GM18511 (cell line): ENCODE results near the gene GRN.
"Not testable (repeated sequence)": the region's sequence is repeated elsewhere in the genome, so short reads cannot be mapped to it uniquely, and the experiment has no call there.

ENCODE experiments used
- ATAC-seq: cut with Tn5 transposase; IDR thresholded peaks from one replicate; pipeline ENCODE4 v1.9.1; 2021; ENCODE audit warnings: mild to moderate bottlenecking, moderate library complexity; ENCODE audit not compliant: unreplicated experiment

Gene GRN

DNA sequence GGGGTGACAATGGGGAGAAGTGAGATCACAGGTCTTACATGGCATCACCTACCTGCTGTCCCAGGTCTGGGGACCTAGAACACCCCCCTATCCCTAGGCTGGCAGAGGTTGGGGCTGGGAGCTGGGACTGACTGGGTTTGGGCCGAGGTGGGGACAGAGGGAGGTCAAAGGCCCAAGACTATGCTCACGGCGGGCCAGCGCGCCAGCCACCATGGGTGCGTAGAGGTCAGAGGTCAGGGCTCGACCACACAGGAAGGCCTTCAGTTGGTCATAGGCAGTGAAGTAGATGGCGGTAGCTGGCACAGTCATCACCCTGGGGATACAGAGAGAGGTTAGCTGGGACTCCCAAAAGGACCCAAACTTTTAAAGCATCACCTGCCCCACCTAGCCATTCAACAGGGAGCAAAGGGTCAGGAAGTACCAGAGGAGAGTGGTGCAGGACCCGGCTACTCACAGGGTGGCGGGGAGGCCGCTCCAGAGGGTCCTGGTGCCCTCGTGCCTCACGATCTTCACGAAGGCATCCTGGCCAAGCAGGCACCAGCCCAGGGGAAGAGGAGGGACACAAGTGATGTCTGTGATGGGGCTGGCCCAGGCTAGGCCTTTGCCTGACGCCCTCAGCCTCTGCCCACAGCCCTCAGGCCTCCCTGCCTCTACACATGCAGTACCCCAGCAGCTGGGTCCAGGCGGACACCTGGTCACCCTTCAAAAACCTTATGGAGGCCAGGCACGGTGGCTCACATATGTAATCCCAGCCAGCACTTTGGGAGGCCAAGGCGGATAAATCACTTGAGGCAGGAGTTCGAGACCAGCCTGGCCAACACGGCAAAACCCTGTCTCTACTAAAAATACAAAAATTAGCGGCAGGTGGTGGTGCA is 23.6 kb upstream of the GRN start:
- no peak for ATAC-seq

- no peak for ATAC-seq
Measured at GRCh38 chr17:44322236-44322895, 22.7 kb upstream of the GRN start.

DNA sequence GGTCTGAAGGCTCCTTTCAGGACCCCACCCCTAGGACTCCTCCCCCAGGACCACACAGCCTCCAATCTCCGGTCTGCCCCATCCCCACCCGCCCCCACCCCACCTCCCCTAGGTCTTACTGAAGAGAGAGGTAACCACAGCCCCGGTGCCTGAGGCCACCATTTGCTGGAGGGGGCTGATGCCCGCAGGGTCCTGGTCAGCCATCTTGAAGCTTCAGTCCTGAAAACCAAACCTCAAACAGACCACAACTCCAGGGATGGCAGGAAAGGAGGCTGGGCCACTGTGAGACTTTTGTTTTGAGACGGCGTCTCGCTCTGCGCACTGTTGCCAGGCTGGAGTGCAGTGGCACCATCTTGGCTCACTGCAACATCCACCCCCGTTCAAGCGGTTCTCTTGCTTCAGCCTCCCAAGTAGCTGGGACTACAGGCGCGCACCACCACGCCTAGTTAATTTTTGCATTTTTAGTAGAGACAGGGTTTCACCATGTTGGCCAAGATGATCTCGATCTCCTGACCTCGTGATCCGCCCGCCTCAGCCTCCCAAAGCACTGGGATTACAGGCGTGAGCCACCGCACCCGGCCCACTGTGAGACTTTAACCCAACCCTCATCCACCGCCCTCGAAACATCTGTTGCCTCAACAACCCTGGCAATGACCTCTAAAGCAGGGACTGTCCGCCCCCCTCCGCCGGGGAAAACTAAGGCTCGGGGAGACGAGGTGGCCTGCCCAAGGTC is 21.6 kb upstream of the GRN start:
- ATAC-seq, result no peak

GRCh38 chr17:44324092-44324570 is 21.0 kb upstream of the GRN start:
- ATAC-seq, result no peak

GRCh38 chr17:44324571-44325275 is 20.4 kb upstream of the GRN start, which contains the start of gene SLC25A39:
Gene SLC25A39, minus strand, starts transcription at chr17:44324823. Its CDS starts 1,261 bp downstream, at chr17:44323562.
- peak; percentile 68 for ATAC-seq

DNA sequence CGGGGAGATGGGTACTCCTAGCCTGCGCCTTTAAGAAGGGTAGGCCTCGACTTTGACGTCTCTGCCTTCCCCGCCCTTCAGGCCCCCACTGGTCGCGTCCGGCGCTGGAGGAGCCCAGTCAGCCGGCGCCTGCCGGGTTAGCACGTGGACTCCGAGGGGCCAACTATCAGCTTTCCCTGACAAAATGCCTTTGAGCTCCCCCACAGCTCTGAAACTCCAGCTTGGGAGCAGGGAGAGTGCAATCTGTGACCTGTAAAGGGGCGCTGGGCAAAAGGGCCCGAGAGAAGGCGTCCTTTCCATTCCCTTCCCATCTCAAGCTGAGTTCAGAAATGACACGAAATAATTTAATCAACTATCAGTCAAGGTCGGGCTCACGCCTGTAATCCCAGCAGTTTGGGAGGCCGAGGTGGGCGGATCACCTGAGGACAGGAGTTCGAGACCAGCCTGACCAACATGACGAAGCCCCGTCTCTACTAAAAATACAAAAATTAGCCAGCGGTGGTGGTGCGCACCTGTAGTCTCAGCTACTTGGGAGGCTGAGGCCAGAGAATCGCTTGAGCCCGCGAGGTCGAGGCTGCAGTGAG is 18.1 kb upstream of the GRN start:
- ATAC-seq, result peak; percentile 42

DNA sequence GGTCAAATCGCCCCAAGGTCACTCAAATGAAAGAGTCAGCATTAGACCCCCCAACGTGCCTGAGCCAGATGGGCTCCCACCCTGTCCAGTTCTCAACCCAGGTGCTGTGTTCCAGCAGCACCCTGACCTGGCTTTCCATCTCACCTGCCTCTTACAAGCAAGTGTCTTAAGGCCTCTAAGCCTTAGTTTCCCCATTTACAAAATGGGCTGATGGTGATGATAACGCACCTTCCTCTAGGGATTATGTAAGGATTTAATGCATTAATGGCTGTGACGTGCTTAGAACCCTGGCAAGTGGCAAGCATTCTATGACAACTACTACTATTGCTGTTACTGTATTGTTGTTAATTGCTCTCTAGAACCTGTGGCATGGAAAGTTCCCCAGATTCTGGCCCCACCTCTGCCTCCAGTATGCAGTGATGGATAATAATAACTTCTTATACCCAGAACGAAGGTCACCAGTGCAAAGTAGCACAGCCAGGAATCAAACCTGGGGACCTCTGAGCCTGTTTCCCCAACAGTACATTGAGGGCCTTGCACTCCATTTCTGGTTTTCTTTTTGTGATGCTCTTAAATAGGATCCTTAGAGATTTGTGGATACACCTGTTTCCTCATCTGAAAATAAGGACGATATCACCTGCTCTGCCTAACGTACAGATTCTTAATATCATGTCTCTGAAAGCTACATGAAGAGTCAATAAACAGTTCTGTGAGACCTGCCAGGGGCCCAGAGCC is 17.2 kb upstream of the GRN start:
- no peak for ATAC-seq

DNA sequence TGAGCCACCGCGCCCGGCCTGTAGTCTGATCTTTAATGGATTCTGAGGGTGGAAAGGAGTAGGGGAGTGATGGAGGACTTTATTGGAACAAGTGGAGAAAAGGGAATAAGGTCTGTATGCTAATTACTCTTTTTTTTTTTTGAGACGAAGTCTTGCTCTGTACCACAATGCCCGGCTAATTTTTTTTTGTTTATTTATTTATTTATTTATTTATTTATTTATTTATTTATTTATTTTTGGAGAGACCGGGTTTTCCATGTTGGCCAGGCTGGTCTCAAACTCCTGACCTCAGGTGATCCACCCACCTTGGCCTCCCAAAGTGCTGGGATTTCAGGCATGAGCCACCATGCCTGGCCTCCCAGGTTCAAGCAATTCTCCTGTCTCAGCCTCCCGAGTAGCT is 15.6 kb upstream of the GRN start:
- ATAC-seq, result not testable (repeated sequence)

- not testable (repeated sequence) for ATAC-seq
Measured at GRCh38 chr17:44330263-44330662, 14.8 kb upstream of the GRN start.

GRCh38 chr17:44331249-44331760 is 13.8 kb upstream of the GRN start:
- no peak for ATAC-seq

DNA sequence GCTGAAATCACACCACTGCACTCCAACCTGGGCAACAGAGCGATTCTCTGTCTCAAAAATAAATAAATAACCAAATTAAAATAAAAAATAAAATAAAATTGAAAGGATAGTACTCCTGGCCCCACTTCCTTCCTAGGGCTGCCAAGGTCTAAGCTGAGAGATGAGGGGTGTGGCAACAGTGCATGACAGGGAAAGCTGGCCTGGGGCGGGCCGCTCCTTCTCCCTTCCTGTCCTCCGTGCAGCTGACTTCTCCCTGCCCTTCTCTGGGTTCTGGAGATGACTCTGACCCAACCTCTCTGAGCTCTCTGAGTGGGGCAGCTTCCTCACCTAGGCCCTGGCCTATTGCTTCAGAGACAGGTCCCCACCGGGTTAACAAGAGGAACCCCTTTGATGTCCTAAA is 11.7 kb upstream of the GRN start:
- no peak for ATAC-seq

GRCh38 chr17:44334315-44334714 is 10.8 kb upstream of the GRN start:
- ATAC-seq, result no peak

DNA sequence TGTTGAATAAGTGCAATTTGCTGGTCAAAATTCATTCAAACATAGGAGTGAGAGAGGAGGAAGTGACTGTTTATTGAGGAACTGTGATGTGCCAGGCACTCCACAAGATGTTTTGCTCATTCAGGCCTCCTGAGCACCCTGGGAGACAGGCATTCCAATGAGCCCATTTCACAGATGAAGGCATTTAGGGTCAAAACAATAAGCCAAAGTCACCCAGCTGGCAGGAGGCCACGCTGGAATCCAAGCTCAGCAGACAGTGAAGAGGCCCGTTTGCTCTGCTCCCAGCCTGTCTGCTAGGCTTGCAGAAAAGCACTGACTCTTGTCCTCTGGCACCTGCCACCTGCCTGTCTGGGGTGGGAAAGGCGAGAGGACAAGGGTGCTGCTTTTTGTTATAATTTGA is 10.4 kb upstream of the GRN start:
- no peak for ATAC-seq

- no peak for ATAC-seq
Measured at GRCh38 chr17:44335564-44335963, 9.5 kb upstream of the GRN start.

DNA sequence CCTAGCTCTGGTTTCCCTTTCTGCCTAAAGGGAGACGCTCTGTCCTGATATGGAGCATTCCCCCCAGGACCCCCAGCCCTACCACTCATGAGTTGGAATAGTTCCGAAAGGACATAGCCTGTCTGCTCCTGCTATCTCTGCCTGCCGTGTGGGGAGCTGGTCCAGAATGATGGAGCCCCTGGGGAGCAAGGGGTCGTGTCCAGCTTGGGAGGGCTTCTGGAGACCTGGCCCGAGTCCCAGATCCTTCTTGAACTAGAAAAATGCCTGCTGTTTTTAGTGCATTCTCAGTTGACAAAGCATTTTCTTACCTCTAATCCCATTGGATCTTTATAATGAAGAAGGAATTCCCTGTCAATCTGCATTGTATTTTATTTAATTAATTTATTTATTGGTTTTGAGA is 9.1 kb upstream of the GRN start:
- ATAC-seq, result no peak

DNA sequence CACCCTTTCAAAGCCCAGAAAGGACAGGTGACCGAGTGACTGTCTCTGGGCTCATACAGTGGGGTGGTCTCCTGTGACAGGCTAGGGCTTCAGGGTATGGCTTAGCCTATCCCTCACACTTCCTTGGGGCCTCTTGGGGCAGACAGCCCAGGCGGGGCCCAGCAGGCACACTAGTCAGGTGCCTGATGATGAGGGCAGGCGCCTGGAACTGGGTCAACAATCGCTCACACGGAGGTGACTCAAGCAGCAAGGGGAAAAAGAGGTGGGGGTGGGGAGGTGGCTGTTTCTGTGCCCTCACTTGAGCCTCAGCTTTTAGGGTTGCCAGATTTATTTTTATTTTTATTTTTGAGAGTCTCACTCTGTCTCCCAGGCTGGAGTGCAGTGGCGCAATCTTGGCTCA is 6.4 kb upstream of the GRN start:
- no peak for ATAC-seq

GRCh38 chr17:44340553-44340952 is 4.5 kb upstream of the GRN start:
- not testable (repeated sequence) for ATAC-seq

GRCh38 chr17:44343510-44344209 is 1.4 kb upstream of the GRN start:
- ATAC-seq, result no peak

GRCh38 chr17:44345454-44346026 is 438 bp downstream of the GRN start:
- no peak for ATAC-seq
